HG03060 (cell line): ENCODE data around the gene HOXC9.
"Not testable (repeated sequence)": the region's sequence is repeated elsewhere in the genome, so short reads cannot be mapped to it uniquely, and the experiment has no call there.

Source experiments
- ATAC-seq: cut with Tn5 transposase; IDR thresholded peaks from one replicate; pipeline ENCODE4 v1.9.1; 2021; ENCODE audit warnings: low read depth, moderate number of reproducible peaks; ENCODE audit not compliant: unreplicated experiment

HOXC9 gene

DNA sequence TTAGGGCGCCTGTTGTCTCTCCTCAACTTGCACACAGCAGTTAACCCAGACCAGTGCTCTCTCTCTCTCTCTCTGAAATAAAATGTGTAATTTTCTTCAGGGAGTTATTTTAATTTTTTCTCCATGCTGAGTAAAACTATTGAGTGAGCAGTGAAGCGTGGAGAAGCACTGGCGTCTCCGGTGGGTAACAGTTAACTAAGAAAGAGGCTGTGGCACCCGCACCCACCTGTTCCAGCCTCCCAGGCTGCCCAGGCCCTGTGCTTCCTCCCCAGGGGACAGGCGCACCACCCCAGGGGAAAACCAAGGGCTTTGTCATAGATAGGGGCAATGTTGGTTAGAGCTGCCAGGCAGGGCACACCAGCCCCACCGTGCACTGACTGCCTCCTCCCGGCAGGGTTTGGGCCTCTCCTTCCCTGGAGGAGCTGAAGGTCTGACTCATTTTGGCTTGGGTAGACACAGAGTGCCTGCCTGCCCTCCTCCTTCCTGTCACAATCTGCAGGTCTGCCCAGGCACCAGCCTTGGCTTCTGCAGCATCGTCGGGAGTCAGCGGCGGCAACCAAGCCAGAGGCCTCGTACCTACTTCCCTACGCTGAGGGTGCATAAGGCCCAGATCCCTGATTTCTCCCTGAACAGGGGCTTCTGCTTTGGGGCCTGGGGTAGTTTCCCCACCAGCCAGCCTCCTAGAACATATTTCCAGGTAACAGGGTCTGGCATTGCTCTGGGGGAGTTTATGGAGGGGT is 36.8 kb downstream of the HOXC9 start:
- no peak for ATAC-seq

DNA sequence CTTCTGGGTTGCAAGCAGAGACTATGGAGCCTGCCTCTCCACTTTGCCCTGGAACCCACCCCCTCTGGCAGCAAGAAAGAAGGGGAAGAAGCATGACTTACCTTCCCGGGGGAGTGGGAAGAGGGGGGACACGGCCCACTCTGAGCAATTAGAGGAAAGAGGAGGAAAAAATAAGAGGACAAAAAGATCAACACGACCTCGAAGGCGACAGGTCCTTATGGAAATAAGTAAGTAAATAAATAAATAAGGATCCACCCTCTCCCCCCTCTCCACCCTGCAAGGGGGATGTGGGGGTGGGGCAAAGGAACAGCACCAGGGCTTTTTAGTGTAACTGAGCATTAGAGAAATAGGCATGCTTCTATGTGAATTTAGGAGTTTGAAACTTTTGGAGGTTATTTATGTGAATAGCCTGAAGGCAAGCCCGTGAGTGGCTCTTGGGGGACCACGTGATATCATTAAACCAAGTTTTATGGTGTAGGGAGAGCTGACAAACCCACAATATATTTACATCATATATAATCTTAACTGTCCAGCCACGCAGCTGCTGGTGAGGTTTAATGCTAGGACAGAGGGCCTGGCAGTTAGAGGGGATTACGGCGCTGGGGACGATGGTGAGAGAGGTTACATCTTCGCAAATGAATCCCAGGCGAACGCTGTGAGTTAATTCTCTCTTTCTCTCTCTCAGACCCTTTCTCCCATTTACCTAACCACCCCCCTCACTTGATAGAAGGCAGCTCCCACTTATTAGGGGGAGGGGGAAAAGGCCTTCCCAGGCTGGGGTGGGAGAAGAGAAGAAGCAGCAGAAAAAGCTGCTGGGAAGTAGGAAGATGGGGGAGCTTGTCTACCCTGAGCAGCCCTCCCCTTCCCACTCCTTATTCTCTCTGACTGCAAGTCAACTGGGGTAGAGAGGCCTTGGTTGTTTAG is 37.7 kb downstream of the HOXC9 start:
- ATAC-seq: no peak

DNA sequence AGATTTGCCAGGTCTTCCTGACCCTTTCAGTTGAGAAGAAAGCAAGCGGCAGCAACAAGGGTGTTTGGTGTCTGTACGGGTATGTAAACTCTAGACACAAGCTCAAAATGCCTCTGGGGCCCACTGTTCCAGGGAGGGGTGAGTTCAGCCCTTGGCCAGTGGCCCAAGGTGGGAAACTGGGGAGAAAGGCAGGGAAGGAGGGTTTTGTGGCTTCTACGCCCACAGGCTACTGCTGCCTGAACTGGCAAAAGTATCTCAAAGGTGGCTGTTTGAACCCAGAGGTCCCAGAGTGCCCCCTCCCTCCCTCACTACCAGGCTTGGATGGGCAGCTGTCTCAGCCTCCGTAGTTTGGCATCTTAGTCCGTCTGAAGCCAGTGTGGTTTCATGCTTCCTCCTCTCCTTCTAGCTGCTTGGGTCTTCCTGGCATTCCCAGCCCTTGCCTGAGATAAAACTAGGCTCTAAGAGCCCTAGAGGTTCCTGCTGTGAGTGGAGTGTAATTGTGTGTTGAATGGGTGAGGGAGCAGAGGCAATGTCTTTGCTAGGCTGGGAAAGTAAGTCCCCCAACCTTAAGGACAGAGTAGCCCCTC is 38.4 kb downstream of the HOXC9 start:
- ATAC-seq: no peak

DNA sequence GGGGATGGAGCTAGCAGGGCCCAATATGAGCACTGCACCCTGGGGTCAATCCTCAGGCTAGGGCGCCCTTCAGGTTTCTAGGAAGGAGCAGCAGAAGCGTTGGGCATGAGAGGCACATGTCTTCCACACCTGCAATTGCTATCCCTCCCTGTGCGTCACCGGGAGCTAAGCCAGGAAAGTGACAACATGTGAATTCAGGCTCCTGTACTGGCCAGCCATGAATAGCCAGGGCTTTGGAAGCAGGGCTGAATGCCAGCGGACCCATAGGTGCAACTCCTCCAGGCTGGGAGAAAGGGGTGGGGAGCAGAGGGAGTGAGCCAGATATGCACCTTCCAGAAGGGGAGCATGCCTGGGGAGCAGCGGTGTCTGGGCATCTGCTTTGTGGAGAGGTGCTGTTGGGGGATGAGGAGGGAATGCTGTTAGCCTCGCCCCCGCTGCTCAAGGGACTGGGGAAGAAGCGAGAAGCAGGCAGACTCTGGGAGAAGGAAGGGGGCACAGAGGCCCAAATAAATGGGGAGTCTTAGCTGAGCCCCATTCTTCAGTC is 39.0 kb downstream of the HOXC9 start:
- ATAC-seq: no peak

DNA sequence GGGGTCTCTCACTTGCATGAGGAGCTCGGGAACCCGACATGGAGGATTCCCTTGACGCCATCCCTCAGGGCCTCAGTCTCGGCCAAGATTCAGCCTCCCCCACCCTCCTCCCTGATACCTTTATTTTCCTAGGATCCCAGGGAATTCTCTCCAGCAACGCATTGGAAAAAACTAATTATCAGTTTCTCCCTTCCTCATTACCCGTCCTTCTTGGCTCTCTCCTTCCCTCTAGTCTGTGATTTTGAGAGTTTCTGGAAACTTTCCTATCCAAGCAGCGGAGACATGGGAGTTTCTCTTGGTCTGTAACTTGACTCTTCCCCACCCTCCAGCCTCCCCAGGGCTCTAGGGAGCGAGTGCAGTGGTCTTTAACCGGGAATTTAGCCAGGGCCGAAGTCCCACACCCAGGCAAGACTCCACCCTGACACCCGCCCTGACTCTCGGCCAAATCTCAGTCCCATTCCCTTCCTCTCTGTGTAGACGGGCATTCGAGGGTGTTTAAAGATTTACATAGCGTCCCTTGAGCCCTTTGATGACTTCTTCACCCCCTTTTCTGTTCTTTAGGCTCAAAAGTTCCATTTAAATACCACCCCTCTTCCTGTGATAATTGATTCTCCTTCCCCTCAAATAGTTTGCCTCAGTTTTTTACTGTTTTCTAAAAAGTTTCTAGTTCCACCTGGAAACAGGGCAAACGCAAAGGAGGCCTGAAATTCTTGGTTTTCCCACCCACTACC is 39.6 kb downstream of the HOXC9 start:
- no peak for ATAC-seq

DNA sequence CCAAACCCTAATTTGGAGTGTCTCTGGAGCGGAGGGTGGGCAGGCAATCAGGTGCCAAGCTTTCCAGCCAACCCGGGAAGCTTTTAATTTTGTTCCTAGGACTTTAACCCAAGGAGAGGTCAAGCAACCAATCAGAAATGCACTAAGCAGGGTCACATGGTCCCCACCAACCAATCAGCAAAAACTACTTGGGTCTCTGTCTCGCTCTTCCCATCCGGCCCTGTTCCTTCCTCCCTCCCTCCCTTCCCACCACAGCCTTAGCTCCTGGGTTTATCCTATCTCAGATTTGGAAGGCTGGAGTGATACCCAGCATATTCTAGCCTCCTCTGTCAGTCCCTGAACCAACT is 40.2 kb downstream of the HOXC9 start:
- ATAC-seq: no peak

DNA sequence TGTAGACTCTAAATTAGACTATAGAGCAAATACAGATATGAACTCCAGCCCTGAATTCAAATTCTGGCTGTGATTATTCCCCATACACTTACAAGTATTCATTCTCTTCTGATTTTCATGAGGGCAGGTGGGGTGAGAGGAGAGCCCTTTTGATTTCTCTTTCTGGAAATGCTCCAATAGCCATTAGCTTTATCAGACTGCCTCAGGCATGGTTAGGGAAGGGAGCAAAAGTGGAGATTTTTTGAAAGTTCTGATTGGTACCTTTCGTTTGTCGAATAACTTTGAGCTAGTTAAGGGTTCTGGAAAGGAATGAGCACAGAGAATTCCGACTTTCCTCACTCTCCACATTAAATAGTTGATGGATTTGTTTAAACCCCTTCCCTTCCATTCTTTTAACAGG is 40.7 kb downstream of the HOXC9 start:
- no peak for ATAC-seq

DNA sequence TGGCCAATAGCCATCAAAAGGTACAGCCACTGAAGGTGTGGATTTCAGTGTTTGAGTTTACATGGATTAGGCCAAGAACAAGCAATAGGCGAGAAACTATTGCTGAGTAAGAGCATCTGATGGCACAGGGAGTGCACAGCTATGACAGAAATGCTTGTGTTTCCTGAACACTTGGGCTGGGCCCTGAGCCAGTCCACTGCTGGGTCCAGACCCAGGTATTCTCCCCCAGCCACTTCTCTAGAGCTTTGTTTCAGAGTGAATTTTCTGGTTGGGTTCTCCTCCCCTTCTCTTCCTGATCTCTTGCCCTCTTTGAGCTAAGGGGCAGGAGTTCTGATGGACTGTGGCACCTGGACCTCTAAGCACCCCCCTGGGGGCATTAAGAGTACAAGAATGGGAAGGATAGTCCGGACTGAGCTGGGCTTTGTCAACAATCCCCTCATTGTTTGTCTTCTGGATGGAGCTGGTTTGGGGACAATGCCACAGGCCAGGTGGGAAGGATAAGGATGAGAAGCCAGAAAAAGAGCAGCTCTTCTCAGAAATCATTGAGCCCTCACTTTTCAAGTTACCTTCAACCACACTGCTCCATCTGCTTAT is 41.2 kb downstream of the HOXC9 start:
- ATAC-seq: no peak

DNA sequence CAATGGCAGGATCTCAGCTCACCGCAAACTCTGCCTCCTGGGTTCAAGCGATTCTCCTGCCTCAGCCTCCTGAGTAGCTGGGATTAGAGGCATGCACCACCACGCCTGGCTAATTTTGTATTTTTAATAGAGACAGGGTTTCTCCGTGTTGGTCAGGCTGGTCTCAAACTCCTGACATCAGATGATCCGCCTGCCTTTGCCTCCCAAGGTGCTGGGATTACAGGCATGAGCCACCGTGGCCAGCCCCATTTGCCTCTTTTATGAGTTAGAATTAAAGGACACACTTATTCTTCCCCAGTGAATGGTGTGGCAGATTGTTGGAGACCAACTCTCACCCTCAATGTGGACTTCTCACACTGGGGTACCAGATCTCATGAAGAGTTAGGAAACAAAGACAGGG is 42.1 kb downstream of the HOXC9 start:
- not testable (repeated sequence) for ATAC-seq

DNA sequence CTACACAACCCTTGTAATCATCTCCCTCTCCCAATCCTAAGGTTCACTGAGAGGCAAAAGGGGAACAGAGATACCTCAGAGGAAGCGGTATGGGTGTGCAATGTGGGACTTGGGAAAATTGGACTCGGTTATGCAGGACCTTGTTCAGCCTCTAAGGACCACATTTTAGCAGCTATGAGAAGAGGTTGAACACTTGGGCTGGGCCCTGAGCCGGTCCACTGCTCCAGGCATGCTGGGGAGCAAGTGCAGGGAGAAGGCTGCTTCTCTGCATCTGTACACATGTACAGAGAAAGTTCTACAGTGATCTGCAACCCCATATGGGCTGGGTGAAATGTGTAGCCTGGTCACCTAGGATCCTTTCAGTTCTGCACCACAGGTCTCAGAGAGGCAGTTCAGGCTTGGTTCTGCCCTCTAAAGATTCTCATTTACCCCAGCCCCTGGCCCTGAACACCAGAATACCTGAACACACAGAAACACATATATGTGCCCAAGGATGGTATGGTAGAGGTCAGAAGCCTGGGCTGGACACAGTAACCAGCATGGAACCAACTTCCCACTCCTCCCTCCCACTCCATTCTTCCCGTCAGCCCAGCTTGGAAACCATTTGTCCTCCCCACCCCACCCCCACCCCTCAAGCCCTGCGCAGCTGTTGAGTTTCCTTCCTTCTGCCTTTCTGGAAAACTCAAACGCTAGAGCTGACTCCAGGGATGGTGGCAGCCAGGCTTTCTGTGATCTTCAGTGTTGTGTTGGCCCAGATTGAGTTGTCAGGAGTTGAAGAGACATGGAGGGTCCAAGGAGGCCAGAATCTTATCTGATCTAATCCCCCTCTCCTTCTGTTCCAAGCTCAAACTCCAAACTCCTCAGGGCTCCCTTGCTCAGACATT is 43.3 kb downstream of the HOXC9 start:
- ATAC-seq: no peak

DNA sequence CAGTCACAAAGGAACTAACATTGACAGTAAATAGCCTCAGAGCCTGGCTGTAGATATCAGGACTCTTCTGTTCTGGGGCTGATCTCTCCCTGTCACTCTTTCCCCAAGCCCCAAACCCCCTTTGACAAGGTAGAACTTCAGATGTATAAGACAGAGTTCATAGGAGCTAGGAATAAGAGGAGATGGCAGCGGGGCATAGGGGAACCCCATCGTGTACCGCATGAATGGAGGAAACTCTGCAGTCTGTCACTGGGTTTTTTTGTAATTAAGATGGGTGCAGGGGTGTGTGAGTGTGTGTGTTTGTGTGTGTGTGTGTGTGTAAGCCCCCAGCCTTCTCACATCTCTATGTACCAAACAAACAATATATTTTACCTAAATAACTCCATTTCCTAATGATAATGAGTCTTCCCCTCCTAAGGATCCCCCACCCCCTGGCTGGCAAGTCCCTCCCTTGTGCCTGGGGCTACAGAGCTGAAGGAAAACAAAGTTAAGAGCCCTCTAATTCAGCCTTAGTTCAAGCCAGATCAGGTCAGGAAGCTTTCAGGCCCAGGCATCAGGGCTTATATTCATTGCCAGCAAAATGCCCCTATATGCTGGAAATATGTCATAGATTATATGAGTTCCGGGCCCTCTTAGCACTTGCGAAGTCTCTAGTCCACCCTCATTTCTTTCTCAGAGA is 44.6 kb downstream of the HOXC9 start:
- ATAC-seq: no peak

DNA sequence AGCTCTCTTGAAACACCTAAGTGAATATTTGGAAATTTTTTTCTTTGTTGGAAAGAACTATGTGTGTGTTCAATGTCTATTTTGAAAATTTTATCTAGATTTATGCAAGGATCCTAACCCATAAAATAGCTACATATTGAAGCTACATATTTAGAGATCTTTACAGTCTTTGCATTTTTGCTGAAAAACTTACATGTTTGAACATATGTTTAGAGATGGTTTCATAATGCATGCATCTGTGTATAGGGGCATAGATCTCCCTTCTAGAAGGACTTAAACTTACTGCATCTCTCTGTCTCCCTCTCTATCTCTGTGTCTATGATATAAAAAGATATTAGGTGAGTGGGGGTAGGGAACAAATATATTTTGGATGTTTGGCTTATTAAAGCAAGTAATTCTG is 45.4 kb downstream of the HOXC9 start:
- no peak for ATAC-seq

DNA sequence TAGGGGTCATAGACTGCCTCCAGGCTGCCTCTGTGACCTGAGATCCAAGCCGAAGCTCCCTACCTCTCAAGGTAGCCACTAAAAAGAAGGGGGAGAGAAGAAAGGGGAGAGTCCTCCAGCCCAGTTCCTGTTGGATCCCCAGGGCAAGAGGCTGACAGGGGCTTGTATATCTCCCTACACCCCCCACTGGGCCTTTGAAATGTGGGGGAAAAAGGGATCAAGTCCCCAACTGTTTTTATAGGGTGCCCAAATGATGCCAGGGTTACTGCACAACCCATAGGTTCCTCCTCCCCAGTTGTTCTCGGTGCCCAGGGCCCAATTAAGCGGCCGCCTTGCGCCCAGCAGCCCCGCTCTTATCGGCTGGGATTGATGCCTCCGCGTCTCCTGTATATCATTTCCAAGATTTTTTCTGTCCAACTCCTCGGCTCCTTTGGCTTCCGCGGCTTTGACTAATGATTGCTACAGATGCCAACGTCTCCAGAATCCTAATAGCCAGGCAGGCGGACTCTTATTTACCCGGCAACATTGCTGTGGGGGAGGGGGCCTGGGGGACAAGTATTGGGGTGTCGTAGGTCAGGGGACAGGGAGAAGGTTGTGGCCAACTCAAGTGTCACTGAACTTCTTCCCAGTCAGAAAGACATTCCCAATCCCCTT is 46.0 kb downstream of the HOXC9 start:
- ATAC-seq: no peak

DNA sequence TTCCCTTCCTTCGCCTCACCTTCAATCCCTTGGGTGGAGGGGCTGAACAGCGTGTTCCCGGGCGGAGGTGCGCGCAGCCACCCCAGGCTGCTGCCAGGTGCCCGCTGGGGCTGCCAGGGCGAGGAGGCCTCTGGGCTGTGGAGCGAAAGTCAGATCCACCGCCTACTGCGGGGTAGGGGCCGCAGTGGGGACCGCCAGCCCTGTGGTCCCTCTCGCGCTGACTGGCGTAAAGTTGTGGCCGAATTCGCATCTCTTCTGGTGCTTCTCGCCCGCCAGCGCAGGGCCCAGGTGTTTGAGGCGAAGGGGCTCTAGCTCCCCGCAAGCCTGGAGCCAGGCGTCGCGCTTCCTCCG is 46.8 kb downstream of the HOXC9 start:
- ATAC-seq: no peak

DNA sequence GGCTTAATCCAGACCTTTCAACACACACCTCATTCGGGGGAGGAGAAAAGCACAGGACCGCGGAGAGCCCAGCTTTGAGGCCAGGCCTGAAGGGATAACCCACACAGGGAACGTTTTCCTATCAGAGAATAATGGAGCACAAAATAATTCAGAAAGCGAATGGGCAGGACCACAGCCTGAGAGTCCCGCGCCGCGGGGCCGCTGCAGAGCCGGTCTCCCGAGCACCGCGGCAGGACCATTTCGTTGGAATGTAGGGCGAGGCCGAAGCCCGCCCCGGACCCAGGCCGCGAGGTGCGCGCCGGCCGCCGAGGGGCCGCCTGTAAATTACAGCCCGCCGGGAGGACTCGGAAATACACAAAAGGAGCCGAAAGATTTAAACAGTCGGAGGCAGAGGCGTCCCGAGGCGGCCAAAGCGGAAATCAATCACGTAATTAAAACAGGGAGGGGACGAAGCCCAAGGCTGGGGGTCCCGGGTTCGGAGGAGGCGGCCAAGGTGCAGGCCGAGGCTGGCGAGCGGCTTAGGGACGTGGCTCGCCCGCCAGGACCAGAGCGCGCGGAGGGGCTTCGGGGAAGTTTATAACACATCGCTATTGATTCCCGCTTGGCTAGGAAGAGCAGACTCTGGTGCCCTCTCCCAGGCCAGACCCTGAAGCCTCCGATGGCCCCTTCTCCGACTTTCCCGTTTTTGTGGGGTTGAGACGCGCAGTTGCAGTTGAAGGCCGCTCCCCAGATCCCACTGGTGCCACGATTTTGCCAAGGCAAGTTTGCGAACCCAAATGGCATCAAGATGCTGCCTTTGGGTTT is 47.4 kb downstream of the HOXC9 start:
- no peak for ATAC-seq

DNA sequence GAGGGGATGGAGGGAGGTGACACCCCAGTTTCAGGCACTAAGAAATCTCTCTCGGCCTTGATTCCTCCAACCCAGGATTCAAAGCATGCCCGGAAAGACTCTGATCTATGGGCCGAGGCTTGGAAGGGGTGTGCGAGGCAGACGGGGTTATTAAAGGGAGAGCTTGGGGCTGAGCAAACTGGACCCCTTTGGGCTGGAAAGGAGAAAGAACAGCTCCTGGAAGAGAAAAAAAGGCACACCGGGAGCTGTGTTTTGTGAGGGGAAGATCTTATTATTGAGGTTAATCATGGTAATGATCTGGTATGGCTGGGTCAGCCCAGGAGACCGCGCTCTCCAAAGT is 48.0 kb downstream of the HOXC9 start:
- no peak for ATAC-seq

DNA sequence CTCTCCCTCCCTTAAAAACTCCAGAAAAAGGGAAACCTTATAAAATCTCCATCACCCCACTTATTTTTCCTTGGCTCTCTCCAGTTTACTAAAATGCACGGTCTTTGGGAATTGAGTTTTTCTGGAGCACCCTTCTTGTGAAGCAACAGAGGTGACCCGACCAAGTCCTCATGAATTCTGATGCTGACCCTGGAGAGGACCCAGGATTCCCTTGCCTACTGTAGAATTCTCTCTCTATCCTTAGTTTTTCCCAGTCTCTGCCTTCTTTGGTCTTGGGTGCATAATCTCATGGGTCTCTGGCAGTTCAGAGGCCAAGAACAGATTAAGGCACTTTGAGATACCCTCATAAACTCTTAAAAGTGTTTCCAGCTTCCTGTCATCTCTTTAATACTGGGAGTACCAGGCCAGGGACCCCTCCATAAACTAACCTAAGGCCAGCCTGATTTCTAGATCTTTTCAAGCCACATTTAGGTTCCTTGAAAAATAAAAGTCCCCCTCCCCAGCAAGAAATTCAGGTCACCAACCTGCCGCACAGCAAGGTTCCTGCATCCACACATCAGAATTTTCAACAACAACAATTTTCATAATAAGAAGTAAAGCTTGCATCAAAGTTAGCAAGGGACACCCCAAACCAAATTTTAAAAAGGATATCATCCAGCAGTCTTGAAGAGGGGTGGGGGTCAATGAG is 48.6 kb downstream of the HOXC9 start:
- ATAC-seq: no peak
